HFFc6 (cell line): ENCODE data around the gene SAP30. TPM values are rescaled to one million over a fixed set of nuclear protein-coding genes. Genes with fewer than 3 reads are reported as not detected.

Experiments used
- DNase-seq: peaks from one replicate; pipeline ENCODE4 v3.0.0-alpha.2; 2018
- H3K27ac Mint-ChIP-seq: 2 replicates; pipeline ENCODE4 v1.8.0; 2020; ENCODE audit warnings: mild to moderate bottlenecking, mixed read lengths
- H3K27me3 Mint-ChIP-seq: 2 replicates; pipeline ENCODE4 v1.8.0; 2021; ENCODE audit warnings: mild to moderate bottlenecking, moderate library complexity, mixed read lengths; ENCODE audit not compliant: insufficient read depth
- H3K36me3 Mint-ChIP-seq: 2 replicates; pipeline ENCODE4 v1.8.0; 2021; ENCODE audit warnings: low read depth, mixed read lengths
- H3K4me1 Mint-ChIP-seq: 2 replicates; pipeline ENCODE4 v1.8.0; 2020; ENCODE audit warnings: low read depth, mixed read lengths
- H3K4me3 Mint-ChIP-seq: 2 replicates; pipeline ENCODE4 v1.8.0; 2020; ENCODE audit warnings: mild to moderate bottlenecking, moderate library complexity, mixed read lengths
- H3K9me3 Mint-ChIP-seq: 2 replicates; pipeline ENCODE4 v1.8.0; 2020; ENCODE audit warnings: mild to moderate bottlenecking, mixed read lengths
- total RNA-seq, 6 experiments: library from RNA; stranded (reverse); fragmentation: NEBNext Ultra II Directional; extraction: Animal tissue kit (Norgen Biotek cat#: 25700); gene quantifications; 2 replicates in 1 of 6; 3 replicates in 5 of 6; pipeline ENCODE4 v1.2.3, GENCODE V29; 2021
- TF ChIP-seq, protein P1 (sequence below): fragments of 200-600 bp; sonication (generic); IDR thresholded peaks from 2 replicates; pipeline ENCODE4 v1.5.0; 2021; ENCODE audit warnings: antibody characterized with exemption, mild to moderate bottlenecking

SAP30 gene
- total RNA-seq, 6 experiments from 2014 or later, result 9.3 to 17.0 (median 14.2) TPM

DNA sequence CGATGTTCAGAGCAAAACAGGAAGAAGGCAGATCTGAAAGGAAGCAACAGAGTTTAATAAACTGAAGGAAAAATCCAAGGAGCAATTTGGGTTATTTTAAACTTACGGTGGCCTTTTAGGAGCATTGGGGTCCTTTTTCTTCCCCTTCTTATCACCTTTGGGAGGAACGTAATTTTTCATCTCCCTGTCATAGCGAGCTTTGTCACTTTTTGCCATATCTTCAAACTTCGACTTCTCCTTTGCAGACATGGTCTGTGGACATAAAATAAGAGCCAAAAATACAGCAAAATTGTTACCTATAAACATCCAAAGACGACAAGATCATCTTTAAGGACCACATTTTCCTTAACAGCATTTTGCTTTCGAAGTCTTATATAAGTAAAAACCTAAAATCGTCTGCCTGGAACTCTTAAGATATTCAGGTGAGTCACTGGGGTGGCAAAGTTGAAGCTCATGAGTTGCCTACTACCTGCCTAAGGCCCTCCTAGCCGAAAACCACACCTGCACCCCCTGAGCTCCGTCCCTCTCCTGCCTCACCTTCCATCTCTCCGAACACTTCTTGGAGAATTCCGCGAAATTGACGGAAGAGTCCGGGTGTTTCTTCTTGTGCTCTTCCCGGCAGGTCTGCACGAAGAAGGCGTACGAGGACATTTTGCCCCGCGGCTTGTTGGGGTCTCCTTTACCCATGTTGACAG lies 37.6 kb upstream of the SAP30 start:
- Mint-ChIP-seq H3K27me3 (peaks cover 4% of the 10 kb centered on the region), H3K4me3 (peak overlapping the region; percentile 93), H3K27ac (peak overlapping the region; percentile 92), H3K36me3 (peaks cover 36% of the 10 kb centered on the region), H3K4me1 (peaks cover 61% of the 10 kb centered on the region), H3K9me3 (no peaks in the 10 kb centered on the region)
- DNase-seq, result no peak
- TF ChIP-seq, protein P1, sequence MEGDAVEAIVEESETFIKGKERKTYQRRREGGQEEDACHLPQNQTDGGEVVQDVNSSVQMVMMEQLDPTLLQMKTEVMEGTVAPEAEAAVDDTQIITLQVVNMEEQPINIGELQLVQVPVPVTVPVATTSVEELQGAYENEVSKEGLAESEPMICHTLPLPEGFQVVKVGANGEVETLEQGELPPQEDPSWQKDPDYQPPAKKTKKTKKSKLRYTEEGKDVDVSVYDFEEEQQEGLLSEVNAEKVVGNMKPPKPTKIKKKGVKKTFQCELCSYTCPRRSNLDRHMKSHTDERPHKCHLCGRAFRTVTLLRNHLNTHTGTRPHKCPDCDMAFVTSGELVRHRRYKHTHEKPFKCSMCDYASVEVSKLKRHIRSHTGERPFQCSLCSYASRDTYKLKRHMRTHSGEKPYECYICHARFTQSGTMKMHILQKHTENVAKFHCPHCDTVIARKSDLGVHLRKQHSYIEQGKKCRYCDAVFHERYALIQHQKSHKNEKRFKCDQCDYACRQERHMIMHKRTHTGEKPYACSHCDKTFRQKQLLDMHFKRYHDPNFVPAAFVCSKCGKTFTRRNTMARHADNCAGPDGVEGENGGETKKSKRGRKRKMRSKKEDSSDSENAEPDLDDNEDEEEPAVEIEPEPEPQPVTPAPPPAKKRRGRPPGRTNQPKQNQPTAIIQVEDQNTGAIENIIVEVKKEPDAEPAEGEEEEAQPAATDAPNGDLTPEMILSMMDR, result no peak

DNA sequence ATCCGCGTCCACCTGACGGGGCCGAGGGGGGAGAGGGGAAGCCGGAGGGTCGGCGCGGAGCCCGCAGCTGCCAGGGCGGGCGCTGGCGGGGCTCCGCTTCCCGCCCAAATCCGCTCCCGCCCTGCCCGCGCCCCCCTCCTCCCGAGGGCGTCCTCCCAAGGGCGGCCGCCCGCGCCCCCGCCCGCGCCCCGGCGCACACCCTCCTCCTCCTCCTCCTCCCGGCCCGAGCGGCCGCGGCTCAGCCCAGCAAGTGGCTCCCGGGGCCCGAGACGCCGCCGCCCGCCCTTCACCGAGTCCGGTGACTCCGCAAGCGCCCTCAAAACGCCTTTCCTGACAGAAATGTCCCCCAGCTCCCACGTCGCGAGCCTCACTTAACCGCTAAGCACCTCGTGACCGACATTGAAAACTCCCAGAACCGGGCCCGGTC lies 37.1 kb upstream of the SAP30 start:
- Mint-ChIP-seq H3K4me3 (peak overlapping the region; percentile 93), H3K36me3 (peaks cover 36% of the 10 kb centered on the region), H3K4me1 (peaks cover 61% of the 10 kb centered on the region), H3K27me3 (peaks cover 4% of the 10 kb centered on the region), H3K27ac (peak overlapping the region; percentile 100), H3K9me3 (no peaks in the 10 kb centered on the region)
- TF ChIP-seq, protein P1, result no peak
- peak; percentile 8 for DNase-seq

DNA sequence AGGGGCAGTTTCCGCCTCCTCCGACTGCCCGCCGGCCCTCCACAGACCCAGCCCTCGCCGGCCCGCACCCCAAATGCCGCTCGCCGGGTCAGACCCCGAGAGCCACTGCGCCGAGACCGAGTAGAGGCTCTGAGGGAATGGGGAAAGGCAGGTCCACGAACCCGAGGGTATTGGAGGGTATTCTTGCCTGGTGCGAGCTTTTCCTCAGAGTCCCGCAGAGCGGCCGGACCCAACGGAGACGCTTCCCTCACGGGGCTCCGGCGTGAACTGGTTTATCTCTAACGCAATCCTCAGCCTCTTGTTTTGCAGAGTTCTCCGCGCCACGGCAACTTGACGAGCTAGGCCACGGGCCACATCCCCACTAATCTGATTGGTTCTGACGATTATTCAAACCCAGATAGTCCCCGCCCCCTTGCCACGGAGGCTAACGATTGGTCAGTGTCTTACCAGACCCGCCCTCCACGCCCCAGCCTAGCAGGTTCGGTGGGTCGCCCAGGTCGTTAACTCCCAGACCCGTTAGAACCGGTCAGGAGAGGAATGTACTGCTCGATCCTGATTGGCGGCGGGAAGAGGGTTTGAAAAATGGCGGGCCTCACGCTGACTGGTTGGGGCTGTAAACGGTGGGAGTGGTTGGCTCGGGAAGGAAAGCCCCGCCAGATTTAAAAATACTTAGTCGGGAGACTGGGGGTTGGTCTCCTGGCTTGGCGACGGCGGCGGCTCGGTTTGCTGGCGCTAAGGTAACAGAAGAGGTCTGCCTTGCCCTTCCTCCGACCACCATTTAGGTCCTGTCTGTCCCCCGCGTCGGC lies 36.5 kb upstream of the SAP30 start, which contains the start of gene HMGB2:
Gene HMGB2 (minus strand): TSS at position 274 of the 806 bp plus-strand sequence. CDS start 709 bp downstream, outside the sequence.
- H3K4me3 Mint-ChIP-seq, result peak within 1 kb of the TSS; percentile 93
- DNase-seq, result peak; percentile 100
- TF ChIP-seq, protein P1, result no peak
- peaks cover 34% of the 10 kb centered on the region for H3K36me3 Mint-ChIP-seq
- no peaks in the 10 kb centered on the region for H3K9me3 Mint-ChIP-seq
- peak within 1 kb of the TSS; percentile 100 for H3K27ac Mint-ChIP-seq
- peaks cover 60% of the 10 kb centered on the region for H3K4me1 Mint-ChIP-seq
- peaks cover 4% of the 10 kb centered on the region for H3K27me3 Mint-ChIP-seq

DNA sequence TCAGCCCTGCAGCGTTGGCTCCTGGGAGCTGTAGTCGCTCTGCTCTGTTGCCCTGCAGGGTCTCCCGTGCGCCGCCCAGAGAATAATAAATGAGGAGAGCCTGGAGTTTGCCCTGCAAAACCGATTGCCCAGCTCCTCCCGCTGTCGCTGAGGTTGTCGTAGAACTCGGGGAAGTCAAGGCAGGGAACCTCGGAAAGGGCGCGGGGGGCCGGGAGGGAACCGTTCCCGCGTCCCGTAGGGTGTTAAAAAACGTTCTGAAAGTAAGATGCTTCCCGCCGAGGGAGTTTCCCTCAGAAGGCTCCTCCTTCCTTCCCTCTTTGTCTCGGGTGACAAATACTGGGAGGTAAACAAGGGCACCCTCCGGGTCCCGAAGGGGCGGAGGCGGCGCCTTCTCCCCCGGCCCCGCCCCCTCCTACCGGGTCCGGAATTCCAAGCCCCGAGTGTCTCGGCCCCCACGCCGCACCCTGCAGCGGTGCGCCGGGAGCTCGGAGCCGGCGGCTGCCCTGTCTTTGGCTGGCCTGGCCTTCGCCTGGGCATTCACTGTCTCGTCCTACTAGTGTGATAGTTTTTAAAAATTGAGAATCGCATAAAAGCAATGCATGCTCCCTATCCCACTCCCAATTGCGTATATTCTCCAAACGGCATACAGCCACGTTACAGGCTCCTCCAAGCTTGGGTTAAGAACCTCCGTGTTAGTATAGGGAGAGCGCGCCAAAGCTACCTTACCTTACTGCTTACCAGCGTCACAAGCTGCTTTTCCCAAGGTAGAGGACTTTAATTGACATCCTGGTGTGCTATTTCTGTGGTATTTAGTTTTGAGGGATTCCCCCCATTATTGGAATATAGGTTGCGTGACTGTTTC lies 35.6 kb upstream of the SAP30 start:
- DNase-seq, result peak; percentile 66
- H3K27ac Mint-ChIP-seq, result peak overlapping the region; percentile 100
- no peaks in the 10 kb centered on the region for H3K9me3 Mint-ChIP-seq
- TF ChIP-seq, protein P1, result no peak
- H3K4me1 Mint-ChIP-seq, result peaks cover 51% of the 10 kb centered on the region
- H3K36me3 Mint-ChIP-seq, result peaks cover 31% of the 10 kb centered on the region
- peaks cover 4% of the 10 kb centered on the region for H3K27me3 Mint-ChIP-seq
- peak overlapping the region; percentile 93 for H3K4me3 Mint-ChIP-seq

DNA sequence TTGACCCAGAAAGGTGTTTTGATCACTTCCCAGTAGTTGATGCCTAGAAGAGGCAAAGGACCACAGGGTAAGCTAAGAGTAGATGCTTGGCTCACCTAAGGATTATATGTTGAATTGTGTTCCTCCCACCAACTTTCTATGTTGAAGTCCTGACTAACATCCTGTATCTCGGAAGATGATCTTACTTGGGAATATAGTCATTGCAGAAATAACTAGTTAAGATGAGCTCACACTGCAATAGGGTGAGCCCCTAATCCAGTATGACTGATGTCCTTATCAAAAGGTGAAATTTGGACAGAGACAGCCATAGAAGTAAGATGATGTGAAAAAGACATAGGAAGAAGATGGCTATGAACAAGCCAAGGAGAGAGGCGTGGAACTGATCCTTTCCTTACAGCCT lies 33.3 kb upstream of the SAP30 start:
- Mint-ChIP-seq H3K4me1 (peaks cover 34% of the 10 kb centered on the region), H3K9me3 (no peaks in the 10 kb centered on the region), H3K36me3 (peaks cover 16% of the 10 kb centered on the region), H3K27me3 (peaks cover 7% of the 10 kb centered on the region), H3K4me3 (no peak overlapping the region), H3K27ac (no peak overlapping the region)
- TF ChIP-seq, protein P1, result no peak
- DNase-seq, result peak; percentile 10
